Fibroblast of lung (primary cell): ENCODE data around the gene PLAGL1. TPM values are rescaled to one million over a fixed set of nuclear protein-coding genes. Genes with fewer than 3 reads are reported as not detected.

Experiments
- DNase-seq, 2 donors: peaks; one replicate each; pipeline versions ENCODE4 v3.0.0 to v3.0.0-alpha.2; 2010; ENCODE audit warnings: low read depth in 2 of 2
- H2AFZ ChIP-seq: 2 replicates; pipeline ENCODE4 v1.5.1; 2012; ENCODE audit warnings: low read length, control low read depth, inconsistent platforms
- H3K27ac ChIP-seq: 2 replicates; pipeline ENCODE4 v1.5.1; 2011; ENCODE audit warnings: low read length, control low read depth; ENCODE audit not compliant: insufficient read depth
- H3K27me3 ChIP-seq: 2 replicates; pipeline ENCODE4 v1.5.1; 2011; ENCODE audit warnings: mild to moderate bottlenecking, low read length; ENCODE audit not compliant: control insufficient read depth, insufficient read depth
- H3K36me3 ChIP-seq: 2 replicates; pipeline ENCODE4 v1.5.1; 2011; ENCODE audit warnings: low read length; ENCODE audit not compliant: control insufficient read depth, insufficient read depth
- H3K4me1 ChIP-seq: 2 replicates; pipeline ENCODE4 v1.5.1; 2011; ENCODE audit warnings: low read length; ENCODE audit not compliant: control insufficient read depth, insufficient read depth; ENCODE audit errors: extremely low read depth
- H3K4me2 ChIP-seq: 2 replicates; pipeline ENCODE4 v1.5.1; 2011; ENCODE audit warnings: low read length, control low read depth; ENCODE audit not compliant: insufficient read depth; ENCODE audit errors: extremely low read depth
- H3K4me3 ChIP-seq, 4 experiments: fragments of 200-600 bp in 1 of 4; sonication (generic) in 1 of 4; replicated peaks in 1 of 4; 2 replicates each; pipeline ENCODE4 v1.5.1; 2011 to 2016; ENCODE audit warnings: low read length in 4 of 4, low read depth in 3 of 4, mild to moderate bottlenecking in 3 of 4, control low read depth in 2 of 4, inconsistent platforms in 1 of 4, mixed read lengths in 1 of 4; ENCODE audit not compliant: insufficient read depth in 1 of 4; ENCODE audit errors: control extremely low read depth in 1 of 4
- H3K79me2 ChIP-seq: 2 replicates; pipeline ENCODE4 v1.5.1; 2012; ENCODE audit warnings: mild to moderate bottlenecking, low read length, inconsistent platforms; ENCODE audit not compliant: control insufficient read depth, insufficient read depth
- H3K9ac ChIP-seq: 2 replicates; pipeline ENCODE4 v1.5.1; 2011; ENCODE audit warnings: mild to moderate bottlenecking, low read length, control low read depth; ENCODE audit not compliant: insufficient read depth
- H3K9me3 ChIP-seq: 2 replicates; pipeline ENCODE4 v1.5.1; 2012; ENCODE audit warnings: low read depth, low read length; ENCODE audit not compliant: control insufficient read depth, insufficient read depth
- H4K20me1 ChIP-seq: 2 replicates; pipeline ENCODE4 v1.5.1; 2011; ENCODE audit warnings: low read length; ENCODE audit not compliant: control insufficient read depth, insufficient read depth; ENCODE audit errors: extremely low read depth
- EZH2 ChIP-seq: IDR thresholded peaks from 2 replicates; pipeline ENCODE4 v1.5.1; 2012; ENCODE audit warnings: low read length, control low read depth, mild to moderate bottlenecking; ENCODE audit errors: missing control alignments
- polyA plus RNA-seq, 2 donors: library from polyadenylated mRNA; depleted of rRNA in 1 of 2; stranded (reverse) in 1 of 2; unstranded in 1 of 2; fragments of >200 nt; gene quantifications; 2 replicates each; pipeline ENCODE4 v1.2.1, GENCODE V29; 2011 to 2012; ENCODE audit warnings: missing spikeins in 1 of 2
- total RNA-seq: library from RNA; depleted of rRNA; stranded (reverse); fragments of >200 nt; gene quantifications from 2 replicates; pipeline ENCODE4 v1.2.1, GENCODE V29; 2014
- TF ChIP-seq, protein P1 (sequence below), 2 donors: IDR thresholded peaks in 1 of 2; conservative IDR thresholded peaks in 1 of 2; 1 replicate in 1 of 2; 2 replicates in 1 of 2; pipeline ENCODE4 v1.5.1; 2011 to 2012; ENCODE audit warnings: low read length in 2 of 2, control low read depth in 1 of 2, inconsistent platforms in 1 of 2, low read depth in 1 of 2, mild to moderate bottlenecking in 1 of 2

The PLAGL1 gene
- total and polyA plus RNA-seq, 2 donors (not counting 1 experiment from before 2014, with no cell fraction given), result 11.4 to 24.2 TPM

DNA sequence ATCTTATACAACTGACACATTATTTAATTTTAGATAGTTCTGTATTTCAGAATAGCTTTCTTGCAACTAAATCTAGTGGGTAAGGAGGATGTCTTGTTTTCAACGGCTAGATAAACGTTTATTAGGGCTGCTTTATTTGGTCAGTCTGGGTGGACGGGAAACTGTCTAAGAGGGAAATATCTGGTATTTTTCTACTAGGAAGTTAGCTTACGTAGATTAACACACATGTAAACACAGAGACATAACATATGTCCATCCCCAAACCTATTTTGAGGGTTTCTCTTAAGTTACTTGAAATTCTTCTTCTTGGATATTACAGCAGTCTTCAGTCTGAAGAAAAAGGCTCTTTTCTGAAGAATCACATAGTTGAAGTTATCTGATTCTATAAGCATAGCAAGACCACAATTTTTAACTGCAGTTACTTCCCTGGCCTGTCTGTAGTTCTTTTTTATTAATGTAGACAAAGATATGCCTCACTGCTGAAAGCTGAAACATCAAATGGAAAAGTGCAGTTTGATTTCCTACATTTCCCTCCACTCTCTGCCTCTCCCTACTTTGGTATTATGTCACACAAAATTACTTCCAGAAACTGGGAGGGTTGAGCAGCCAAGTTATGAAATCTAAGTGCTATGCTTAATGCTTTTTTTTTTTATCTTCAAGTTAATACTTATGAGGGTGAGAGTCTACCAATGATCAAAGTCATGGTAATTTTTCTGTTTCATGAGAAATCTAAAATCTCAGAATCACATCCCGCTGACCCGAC is 37.4 kb downstream of the PLAGL1 start:
- Histone ChIP-seq H3K36me3 (no peaks in the 10 kb centered on the region), H3K4me2 (no peak overlapping the region), H4K20me1 (no peaks in the 10 kb centered on the region), H3K27me3 (no peaks in the 10 kb centered on the region), H3K79me2 (no peaks in the 10 kb centered on the region), H3K4me1 (no peaks in the 10 kb centered on the region), H3K9me3 (no peaks in the 10 kb centered on the region), H3K4me3 (no peak overlapping the region), H3K9ac (no peak overlapping the region), H2AFZ (no peak overlapping the region), H3K27ac (no peak overlapping the region)
- DNase-seq, result peak in 1 of 2 donors; percentile 37
- TF ChIP-seq, protein P1, sequence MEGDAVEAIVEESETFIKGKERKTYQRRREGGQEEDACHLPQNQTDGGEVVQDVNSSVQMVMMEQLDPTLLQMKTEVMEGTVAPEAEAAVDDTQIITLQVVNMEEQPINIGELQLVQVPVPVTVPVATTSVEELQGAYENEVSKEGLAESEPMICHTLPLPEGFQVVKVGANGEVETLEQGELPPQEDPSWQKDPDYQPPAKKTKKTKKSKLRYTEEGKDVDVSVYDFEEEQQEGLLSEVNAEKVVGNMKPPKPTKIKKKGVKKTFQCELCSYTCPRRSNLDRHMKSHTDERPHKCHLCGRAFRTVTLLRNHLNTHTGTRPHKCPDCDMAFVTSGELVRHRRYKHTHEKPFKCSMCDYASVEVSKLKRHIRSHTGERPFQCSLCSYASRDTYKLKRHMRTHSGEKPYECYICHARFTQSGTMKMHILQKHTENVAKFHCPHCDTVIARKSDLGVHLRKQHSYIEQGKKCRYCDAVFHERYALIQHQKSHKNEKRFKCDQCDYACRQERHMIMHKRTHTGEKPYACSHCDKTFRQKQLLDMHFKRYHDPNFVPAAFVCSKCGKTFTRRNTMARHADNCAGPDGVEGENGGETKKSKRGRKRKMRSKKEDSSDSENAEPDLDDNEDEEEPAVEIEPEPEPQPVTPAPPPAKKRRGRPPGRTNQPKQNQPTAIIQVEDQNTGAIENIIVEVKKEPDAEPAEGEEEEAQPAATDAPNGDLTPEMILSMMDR (conservative IDR thresholded peaks at IDR 0.05 in 1 of 2, IDR thresholded peaks at IDR 0.05 in 1 of 2; ENCODE audit: low read depth in 1 of 2, low read length in 2 of 2), result no peak
- no peak for TF ChIP-seq EZH2

DNA sequence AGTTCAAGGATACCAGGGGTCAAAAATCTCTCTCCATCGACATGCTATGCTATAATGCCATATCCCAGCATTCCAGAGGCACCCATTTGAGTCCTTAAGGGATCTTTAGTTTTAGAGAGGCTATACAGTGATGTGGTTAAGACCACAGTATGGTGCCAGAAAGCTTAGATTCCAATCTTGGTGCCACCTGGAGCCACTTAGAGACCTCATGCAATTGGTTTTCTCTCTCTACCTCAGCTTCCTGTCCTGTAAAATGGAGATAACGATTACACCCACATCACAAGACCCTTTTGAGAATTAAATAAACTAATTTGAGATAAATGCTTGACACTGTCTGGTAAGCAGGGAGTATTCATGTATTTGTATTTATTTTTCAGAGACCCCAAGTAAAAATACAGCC is 39.0 kb downstream of the PLAGL1 start:
- Histone ChIP-seq H3K4me2 (no peak overlapping the region), H3K4me3 (no peak overlapping the region), H3K4me1 (no peaks in the 10 kb centered on the region), H3K36me3 (no peaks in the 10 kb centered on the region), H3K27ac (no peak overlapping the region), H3K79me2 (no peaks in the 10 kb centered on the region), H2AFZ (no peak overlapping the region), H3K9ac (no peak overlapping the region), H3K27me3 (no peaks in the 10 kb centered on the region), H3K9me3 (no peaks in the 10 kb centered on the region), H4K20me1 (no peaks in the 10 kb centered on the region)
- no peak for DNase-seq
- TF ChIP-seq, protein P1 (conservative IDR thresholded peaks at IDR 0.05 in 1 of 2, IDR thresholded peaks at IDR 0.05 in 1 of 2; ENCODE audit: low read depth in 1 of 2, low read length in 2 of 2), result no peak
- TF ChIP-seq EZH2, result no peak

DNA sequence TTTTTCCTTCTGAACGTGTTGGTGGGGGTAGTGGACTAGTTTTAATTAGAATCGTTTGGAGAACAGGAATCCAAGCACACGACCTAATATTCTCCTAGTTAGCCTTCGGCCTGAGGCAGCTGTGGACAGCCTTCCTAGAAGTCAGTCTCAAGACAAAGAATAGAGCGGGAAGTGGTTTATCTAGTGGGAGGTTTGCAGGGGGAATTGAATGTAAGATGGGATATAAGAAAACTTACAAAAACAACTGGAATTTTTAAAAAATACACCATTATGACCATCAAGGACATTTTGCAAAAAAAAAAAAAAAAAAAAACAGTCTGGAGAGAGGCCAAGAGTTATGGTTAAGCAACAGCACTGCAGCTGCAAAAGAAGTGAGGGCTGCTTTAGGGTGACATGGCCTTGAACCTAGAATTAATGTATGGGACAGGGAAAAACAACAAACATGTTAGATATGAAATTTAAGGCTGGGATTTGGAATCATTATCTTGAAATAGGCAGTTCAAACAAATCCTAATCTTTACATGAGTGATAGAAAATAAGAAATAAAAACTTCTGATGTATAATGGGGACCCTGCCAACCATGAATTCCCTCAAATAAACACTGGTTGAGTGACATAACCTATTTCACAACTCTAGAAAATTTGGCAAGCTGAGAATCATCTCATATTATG is 40.2 kb downstream of the PLAGL1 start:
- no peak overlapping the region for H3K4me2 ChIP-seq
- peak; percentile 11 to 95 for DNase-seq
- no peak overlapping the region for H2AFZ ChIP-seq
- H3K27ac ChIP-seq, result no peak overlapping the region
- H3K4me1 ChIP-seq, result no peaks in the 10 kb centered on the region
- H3K79me2 ChIP-seq, result no peaks in the 10 kb centered on the region
- no peaks in the 10 kb centered on the region for H3K36me3 ChIP-seq
- H4K20me1 ChIP-seq, result no peaks in the 10 kb centered on the region
- H3K9me3 ChIP-seq, result no peaks in the 10 kb centered on the region
- no peaks in the 10 kb centered on the region for H3K27me3 ChIP-seq
- TF ChIP-seq EZH2, result no peak
- TF ChIP-seq, protein P1 (conservative IDR thresholded peaks at IDR 0.05 in 1 of 2, IDR thresholded peaks at IDR 0.05 in 1 of 2; ENCODE audit: low read depth in 1 of 2, low read length in 2 of 2), result no peak
- no peak overlapping the region for H3K9ac ChIP-seq
- no peak overlapping the region for H3K4me3 ChIP-seq
